ENCODE measurements around the gene PDE7B. TPM values are rescaled to one million over a fixed set of nuclear protein-coding genes. Genes with fewer than 3 reads are reported as not detected.

The PDE7B gene
- total and polyA plus RNA-seq, 8 donors: 0.29 to 73.2 (median 5.0) TPM

DNA sequence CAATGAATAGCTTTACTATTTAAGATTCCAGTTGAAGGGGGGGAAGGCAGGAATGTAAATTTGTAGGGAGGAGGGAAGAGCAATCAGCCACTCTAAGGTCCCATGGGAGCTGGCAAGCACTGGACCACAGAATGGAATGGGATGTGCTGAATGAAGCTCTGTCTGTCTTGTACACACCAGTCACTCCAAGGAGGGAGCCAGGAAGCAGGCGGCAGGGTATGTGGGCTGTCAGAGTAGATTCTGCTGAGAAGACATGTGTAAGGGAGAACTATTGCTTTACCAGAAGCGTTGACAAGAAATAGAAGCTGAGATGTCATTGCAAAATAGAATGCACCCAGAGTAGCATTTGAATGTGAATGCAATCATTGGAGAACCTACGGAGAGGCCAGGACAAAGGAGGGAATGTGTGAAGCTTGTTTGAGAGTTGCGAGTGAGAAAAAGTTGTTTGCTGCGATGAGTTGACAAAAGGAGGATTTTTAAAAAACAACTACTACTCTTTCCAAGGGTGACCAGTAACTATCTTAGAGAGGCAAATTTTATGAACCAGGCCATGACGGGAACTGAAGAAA is 25.2 kb upstream of the PDE7B start:
- Histone ChIP-seq H3K4me3 (no peak overlapping the region), H3K4me1 (peaks cover 0 to 4% (median 0%) of the 10 kb centered on the region in 4 donors), H3K36me3 (no peaks in the 10 kb centered on the region), H3K9me3 (no peaks in the 10 kb centered on the region), H3K27me3 (no peaks in the 10 kb centered on the region), H3K27ac (no peak overlapping the region)
- TF ChIP-seq POLR2A (IDR thresholded peaks at IDR 0.05): no peak
- 88 to 94% (median 93%) methylated on average over 6 of the region's 6 CpGs for WGBS, 5 donors
- no peak for DNase-seq
- intact Hi-C loops (cut with DNase I; ENCODE audit: low total_unique reads): no loop called here

DNA sequence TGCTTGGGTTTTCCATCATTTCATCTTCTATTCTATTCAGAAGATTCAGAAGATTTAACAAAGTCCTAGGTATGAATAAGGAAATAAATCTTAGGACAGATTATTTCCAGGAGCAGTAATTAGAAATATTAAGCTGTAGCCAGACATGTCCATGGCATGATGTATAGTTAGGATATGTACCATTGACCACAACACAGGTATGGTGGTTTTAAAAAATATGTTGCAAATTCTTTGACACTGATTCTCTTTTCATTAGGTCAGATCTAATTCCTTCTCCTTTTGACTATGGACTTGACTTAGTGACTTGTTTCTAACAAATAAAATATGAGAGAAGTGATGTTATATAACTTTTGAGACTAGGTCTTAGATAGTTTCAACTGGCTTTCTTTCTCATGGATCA is 23.5 kb upstream of the PDE7B start:
- TF ChIP-seq EP300 (IDR thresholded peaks at IDR 0.05) (no peak), POLR2A (IDR thresholded peaks at IDR 0.05) (no peak), POLR2AphosphoS5 (IDR thresholded peaks at IDR 0.05) (no peak)
- TF ChIP-seq, protein P1, sequence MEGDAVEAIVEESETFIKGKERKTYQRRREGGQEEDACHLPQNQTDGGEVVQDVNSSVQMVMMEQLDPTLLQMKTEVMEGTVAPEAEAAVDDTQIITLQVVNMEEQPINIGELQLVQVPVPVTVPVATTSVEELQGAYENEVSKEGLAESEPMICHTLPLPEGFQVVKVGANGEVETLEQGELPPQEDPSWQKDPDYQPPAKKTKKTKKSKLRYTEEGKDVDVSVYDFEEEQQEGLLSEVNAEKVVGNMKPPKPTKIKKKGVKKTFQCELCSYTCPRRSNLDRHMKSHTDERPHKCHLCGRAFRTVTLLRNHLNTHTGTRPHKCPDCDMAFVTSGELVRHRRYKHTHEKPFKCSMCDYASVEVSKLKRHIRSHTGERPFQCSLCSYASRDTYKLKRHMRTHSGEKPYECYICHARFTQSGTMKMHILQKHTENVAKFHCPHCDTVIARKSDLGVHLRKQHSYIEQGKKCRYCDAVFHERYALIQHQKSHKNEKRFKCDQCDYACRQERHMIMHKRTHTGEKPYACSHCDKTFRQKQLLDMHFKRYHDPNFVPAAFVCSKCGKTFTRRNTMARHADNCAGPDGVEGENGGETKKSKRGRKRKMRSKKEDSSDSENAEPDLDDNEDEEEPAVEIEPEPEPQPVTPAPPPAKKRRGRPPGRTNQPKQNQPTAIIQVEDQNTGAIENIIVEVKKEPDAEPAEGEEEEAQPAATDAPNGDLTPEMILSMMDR (IDR thresholded peaks at IDR 0.05): no peak
- DNase-seq: no peak
- H3K27me3 ChIP-seq: no peaks in the 10 kb centered on the region
- no peaks in the 10 kb centered on the region for H3K9me3 ChIP-seq
- H3K4me1 ChIP-seq: peaks cover 0 to 4% (median 0%) of the 10 kb centered on the region in 4 donors
- no peaks in the 10 kb centered on the region for H3K36me3 ChIP-seq
- intact Hi-C loops (cut with DNase I; ENCODE audit: low total_unique reads): no loop called here
- no peak overlapping the region for H3K4me3 ChIP-seq
- no peak overlapping the region for H3K27ac ChIP-seq

DNA sequence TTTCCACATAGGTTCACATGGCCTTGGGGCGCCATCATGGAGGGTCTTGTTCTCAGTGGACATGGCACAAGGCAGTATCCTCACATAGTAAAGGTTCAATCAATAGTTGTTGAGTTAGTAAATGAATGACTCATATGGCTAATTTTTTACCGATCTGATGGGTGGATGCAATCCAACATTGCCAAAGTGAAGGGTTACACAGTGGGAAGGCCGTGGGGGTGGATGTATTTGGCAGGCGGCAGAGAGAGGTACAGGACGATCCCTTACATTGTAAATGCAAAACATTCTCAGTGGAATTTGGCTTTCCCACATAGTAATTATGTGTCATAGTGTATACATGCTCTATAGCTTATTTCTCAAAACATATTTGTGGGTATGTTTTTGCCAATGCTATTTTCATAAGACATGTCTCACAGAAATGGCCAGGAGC is 21.0 kb upstream of the PDE7B start:
- H3K27ac ChIP-seq: no peak overlapping the region
- intact Hi-C loops (cut with DNase I; ENCODE audit: low total_unique reads): no loop called here

DNA sequence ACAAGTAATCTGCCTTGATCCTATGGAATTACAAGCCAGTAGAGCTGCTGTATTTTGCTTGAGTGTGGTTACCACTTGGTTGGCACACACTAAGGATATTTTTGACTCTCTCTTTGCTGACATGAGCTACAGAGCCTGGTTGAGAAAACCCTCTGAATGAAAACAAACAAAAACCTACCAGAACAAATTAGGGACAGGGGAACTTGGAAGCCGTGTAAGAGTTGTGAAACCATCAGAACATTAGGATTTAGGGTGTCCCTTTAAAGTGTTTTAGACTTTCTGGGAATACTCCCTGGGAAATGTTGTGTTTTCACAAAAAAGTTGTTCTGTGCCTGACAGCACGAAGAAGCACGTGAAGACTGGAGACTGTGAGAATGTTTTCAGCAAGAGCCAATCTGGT is 20.5 kb upstream of the PDE7B start:
- no peaks in the 10 kb centered on the region for H3K9me3 ChIP-seq
- no peak for DNase-seq
- no peaks in the 10 kb centered on the region for H3K27me3 ChIP-seq
- H3K4me3 ChIP-seq: no peak overlapping the region
- H3K36me3 ChIP-seq: no peaks in the 10 kb centered on the region
- H3K27ac ChIP-seq: no peak overlapping the region
- TF ChIP-seq POLR2AphosphoS5 (IDR thresholded peaks at IDR 0.05) (no peak), EP300 (IDR thresholded peaks at IDR 0.05) (no peak), POLR2A (IDR thresholded peaks at IDR 0.05) (no peak)
- TF ChIP-seq, protein P1 (IDR thresholded peaks at IDR 0.05): no peak
- H3K4me1 ChIP-seq: peaks cover 0 to 4% (median 0%) of the 10 kb centered on the region in 4 donors
- 73 to 90% (median 83%) methylated on average over 3 of the region's 3 CpGs for WGBS, 5 donors
- intact Hi-C loops (cut with DNase I; ENCODE audit: low total_unique reads): no loop called here

More for the DNA sequence above, 21.0 kb upstream of the PDE7B start:
- no peaks in the 10 kb centered on the region for H3K27me3 ChIP-seq
- no peaks in the 10 kb centered on the region for H3K9me3 ChIP-seq
- TF ChIP-seq, protein P1 (IDR thresholded peaks at IDR 0.05): no peak
- TF ChIP-seq POLR2AphosphoS5 (IDR thresholded peaks at IDR 0.05): no peak
- TF ChIP-seq POLR2A (IDR thresholded peaks at IDR 0.05): no peak
- WGBS, 5 donors: 62 to 85% (median 77%) methylated on average over 5 of the region's 5 CpGs
- no peaks in the 10 kb centered on the region for H3K36me3 ChIP-seq
- H3K4me1 ChIP-seq: peaks cover 0 to 4% (median 0%) of the 10 kb centered on the region in 4 donors
- H3K4me3 ChIP-seq: no peak overlapping the region
- no peak for DNase-seq

GRCh38 chr6:135832166-135832565 is 19.3 kb upstream of the PDE7B start:
- 88 to 95% (median 94%) methylated on average over 3 of the region's 3 CpGs for WGBS, 5 donors
- no peak overlapping the region for H3K4me3 ChIP-seq
- no peak for DNase-seq
- intact Hi-C loops (cut with DNase I; ENCODE audit: low total_unique reads): no loop called here
- no peaks in the 10 kb centered on the region for H3K27me3 ChIP-seq
- TF ChIP-seq POLR2AphosphoS5 (IDR thresholded peaks at IDR 0.05) (no peak), EP300 (IDR thresholded peaks at IDR 0.05) (no peak), POLR2A (IDR thresholded peaks at IDR 0.05) (no peak)
- TF ChIP-seq, protein P1 (IDR thresholded peaks at IDR 0.05): no peak
- H3K27ac ChIP-seq: no peak overlapping the region
- H3K36me3 ChIP-seq: no peaks in the 10 kb centered on the region
- peaks cover 0 to 4% (median 0%) of the 10 kb centered on the region in 4 donors for H3K4me1 ChIP-seq
- H3K9me3 ChIP-seq: no peaks in the 10 kb centered on the region
